Osteoblast (primary cell): ENCODE data around the gene FFAR1. TPM values are rescaled to one million over a fixed set of nuclear protein-coding genes. Genes with fewer than 3 reads are reported as not detected.

ENCODE experiments used
- DNase-seq: peaks from one replicate; pipeline ENCODE4 v3.0.0; 2011; ENCODE audit warnings: low spot score, mixed read lengths; ENCODE audit not compliant: insufficient read length; ENCODE audit errors: missing footprints
- H2AFZ ChIP-seq: 2 replicates; pipeline ENCODE4 v1.6.0; 2011; ENCODE audit warnings: mild to moderate bottlenecking, low read length
- H3K27ac ChIP-seq: 2 replicates; pipeline ENCODE4 v1.5.1; 2011; ENCODE audit warnings: mild to moderate bottlenecking, low read depth, low read length, moderate library complexity
- H3K27me3 ChIP-seq: 2 replicates; pipeline ENCODE4 v1.6.0; 2012; ENCODE audit warnings: mild to moderate bottlenecking, control low read depth, inconsistent platforms, low read length, moderate library complexity; ENCODE audit not compliant: insufficient read depth
- H3K36me3 ChIP-seq: 2 replicates; pipeline ENCODE4 v1.5.1; 2011; ENCODE audit warnings: mild to moderate bottlenecking, low read length, control low read depth, moderate library complexity; ENCODE audit not compliant: insufficient read depth
- H3K4me1 ChIP-seq: 2 replicates; pipeline ENCODE4 v1.5.1; 2011; ENCODE audit warnings: mild to moderate bottlenecking, low read length, control low read depth, moderate library complexity; ENCODE audit not compliant: insufficient read depth
- H3K4me2 ChIP-seq: 2 replicates; pipeline ENCODE4 v1.6.0; 2011; ENCODE audit warnings: mild to moderate bottlenecking, low read length; ENCODE audit not compliant: insufficient read depth
- H3K4me3 ChIP-seq: fragments of 200-600 bp; sonication (generic); 3 replicates; pipeline ENCODE4 v1.5.1; 2012; ENCODE audit warnings: mild to moderate bottlenecking, low read length, inconsistent platforms; ENCODE audit not compliant: insufficient read depth
- H3K79me2 ChIP-seq: 2 replicates; pipeline ENCODE4 v1.6.0; 2012; ENCODE audit warnings: mild to moderate bottlenecking, low read length, control low read depth, inconsistent platforms; ENCODE audit not compliant: insufficient read depth
- H3K9me3 ChIP-seq: 2 replicates; pipeline ENCODE4 v1.5.1; 2011; ENCODE audit warnings: low read depth, low read length, control low read depth
- H4K20me1 ChIP-seq: 2 replicates; pipeline ENCODE4 v1.6.0; 2012; ENCODE audit warnings: mild to moderate bottlenecking, low read length, control low read depth; ENCODE audit not compliant: insufficient read depth
- total RNA-seq: library from RNA; depleted of rRNA; stranded (reverse); fragments of >200 nt; gene quantifications from 2 replicates; pipeline ENCODE4 v1.2.3, GENCODE V29; 2012
- TF ChIP-seq, protein P1 (sequence below): IDR thresholded peaks from 2 replicates; pipeline ENCODE4 v1.5.1; 2011; ENCODE audit warnings: mild to moderate bottlenecking, low read depth, low read length, moderate library complexity; ENCODE audit errors: extremely low read depth

The FFAR1 gene
- total RNA-seq, 1 donor, result not detected

GRCh38 chr19:35352448-35353304 lies 5.0 kb downstream of the FFAR1 start:
- Histone ChIP-seq H4K20me1 (no peaks in the 10 kb centered on the region), H3K27ac (no peak overlapping the region), H3K4me2 (no peak overlapping the region), H3K27me3 (peaks cover 6% of the 10 kb centered on the region), H3K79me2 (no peaks in the 10 kb centered on the region), H3K4me3 (no peak overlapping the region), H3K36me3 (no peaks in the 10 kb centered on the region), H2AFZ (no peak overlapping the region), H3K4me1 (no peaks in the 10 kb centered on the region), H3K9me3 (no peaks in the 10 kb centered on the region)
- DNase-seq, result peak; percentile 99
- TF ChIP-seq, protein P1, sequence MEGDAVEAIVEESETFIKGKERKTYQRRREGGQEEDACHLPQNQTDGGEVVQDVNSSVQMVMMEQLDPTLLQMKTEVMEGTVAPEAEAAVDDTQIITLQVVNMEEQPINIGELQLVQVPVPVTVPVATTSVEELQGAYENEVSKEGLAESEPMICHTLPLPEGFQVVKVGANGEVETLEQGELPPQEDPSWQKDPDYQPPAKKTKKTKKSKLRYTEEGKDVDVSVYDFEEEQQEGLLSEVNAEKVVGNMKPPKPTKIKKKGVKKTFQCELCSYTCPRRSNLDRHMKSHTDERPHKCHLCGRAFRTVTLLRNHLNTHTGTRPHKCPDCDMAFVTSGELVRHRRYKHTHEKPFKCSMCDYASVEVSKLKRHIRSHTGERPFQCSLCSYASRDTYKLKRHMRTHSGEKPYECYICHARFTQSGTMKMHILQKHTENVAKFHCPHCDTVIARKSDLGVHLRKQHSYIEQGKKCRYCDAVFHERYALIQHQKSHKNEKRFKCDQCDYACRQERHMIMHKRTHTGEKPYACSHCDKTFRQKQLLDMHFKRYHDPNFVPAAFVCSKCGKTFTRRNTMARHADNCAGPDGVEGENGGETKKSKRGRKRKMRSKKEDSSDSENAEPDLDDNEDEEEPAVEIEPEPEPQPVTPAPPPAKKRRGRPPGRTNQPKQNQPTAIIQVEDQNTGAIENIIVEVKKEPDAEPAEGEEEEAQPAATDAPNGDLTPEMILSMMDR, result peak; percentile 84

- no peaks in the 10 kb centered on the region for H3K36me3 ChIP-seq
- no peak for DNase-seq
- H3K4me2 ChIP-seq, result no peak overlapping the region
- H3K27me3 ChIP-seq, result peaks cover 11% of the 10 kb centered on the region
- no peaks in the 10 kb centered on the region for H3K79me2 ChIP-seq
- no peak overlapping the region for H3K4me3 ChIP-seq
- no peak overlapping the region for H2AFZ ChIP-seq
- H3K27ac ChIP-seq, result no peak overlapping the region
- no peaks in the 10 kb centered on the region for H3K9me3 ChIP-seq
- no peaks in the 10 kb centered on the region for H4K20me1 ChIP-seq
- H3K4me1 ChIP-seq, result no peaks in the 10 kb centered on the region
- TF ChIP-seq, protein P1, result no peak
Observed at GRCh38 chr19:35353635-35354034, 5.9 kb downstream of the FFAR1 start.

GRCh38 chr19:35354898-35355297 lies 7.2 kb downstream of the FFAR1 start:
- H3K27ac ChIP-seq, result no peak overlapping the region
- no peak overlapping the region for H3K4me2 ChIP-seq
- H3K4me3 ChIP-seq, result no peak overlapping the region
- H3K36me3 ChIP-seq, result no peaks in the 10 kb centered on the region
- H3K4me1 ChIP-seq, result no peaks in the 10 kb centered on the region
- no peak overlapping the region for H2AFZ ChIP-seq
- TF ChIP-seq, protein P1, result no peak
- H3K9me3 ChIP-seq, result no peaks in the 10 kb centered on the region
- DNase-seq, result no peak
- no peaks in the 10 kb centered on the region for H3K79me2 ChIP-seq
- no peaks in the 10 kb centered on the region for H4K20me1 ChIP-seq
- H3K27me3 ChIP-seq, result peaks cover 11% of the 10 kb centered on the region

GRCh38 chr19:35355791-35356460 lies 8.2 kb downstream of the FFAR1 start:
- TF ChIP-seq, protein P1, result no peak

More at GRCh38 chr19:35355791-35356460, 8.2 kb downstream of the FFAR1 start:
- no peaks in the 10 kb centered on the region for H3K4me1 ChIP-seq
- H3K9me3 ChIP-seq, result no peaks in the 10 kb centered on the region
- no peak overlapping the region for H3K27ac ChIP-seq
- no peaks in the 10 kb centered on the region for H4K20me1 ChIP-seq
- H3K4me2 ChIP-seq, result no peak overlapping the region
- no peaks in the 10 kb centered on the region for H3K36me3 ChIP-seq
- peaks cover 11% of the 10 kb centered on the region for H3K27me3 ChIP-seq
- H3K79me2 ChIP-seq, result no peaks in the 10 kb centered on the region
- DNase-seq, result no peak
- no peak overlapping the region for H3K4me3 ChIP-seq
- H2AFZ ChIP-seq, result no peak overlapping the region
